Measurements from ENCODE around the gene KCNQ1OT1.

The KCNQ1OT1 gene

DNA sequence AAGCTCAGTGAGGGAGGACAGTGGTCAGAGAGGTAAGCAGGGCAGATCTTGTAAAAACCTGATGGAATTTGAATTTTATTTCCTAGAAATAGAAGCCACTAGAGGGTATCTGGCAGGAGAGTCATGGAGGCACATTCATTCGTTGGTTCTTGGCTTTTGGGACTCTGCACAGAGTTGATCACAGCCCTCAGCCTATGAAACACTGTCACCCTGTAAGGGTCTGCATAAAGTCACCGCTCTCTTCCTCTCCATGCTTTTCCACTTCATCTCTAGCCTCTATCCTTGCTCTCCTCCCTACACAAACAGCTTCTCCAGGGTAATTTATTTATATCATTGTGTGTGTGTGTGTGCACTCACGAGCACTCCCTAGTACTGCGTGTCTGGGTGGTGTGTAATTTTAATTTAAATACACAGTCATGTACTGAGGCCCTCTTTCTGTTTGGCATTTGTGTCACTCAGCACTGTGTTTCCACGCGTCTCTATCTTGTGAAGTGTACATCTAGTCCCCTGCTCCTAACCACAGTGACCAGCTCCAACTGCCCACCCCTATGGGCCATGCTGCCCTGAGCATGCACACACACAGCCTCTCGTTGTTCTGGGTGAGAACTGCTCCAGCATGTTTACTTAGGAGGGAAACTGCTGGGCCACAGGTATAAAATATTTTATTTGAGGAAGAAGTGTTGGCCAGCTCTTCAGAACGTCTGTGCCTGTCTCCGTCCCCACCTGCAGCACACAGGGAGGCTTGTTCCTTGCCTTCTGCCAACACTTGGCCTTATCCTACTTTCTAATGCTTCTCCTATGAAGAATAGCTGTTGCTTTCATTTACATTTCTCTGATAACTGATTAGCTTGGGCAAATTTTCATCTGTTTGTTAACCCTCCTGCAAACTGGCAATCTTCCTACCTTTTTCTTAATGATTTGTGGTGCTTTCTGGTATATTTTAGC is 4.5 kb downstream of the KCNQ1OT1 start:
- H3K9me3 ChIP-seq (ENCODE audit: control insufficient read depth, insufficient read depth, low read length): no peaks in the 10 kb centered on the region
- no peak overlapping the region for H3K9ac ChIP-seq (ENCODE audit: low read depth, low read length)
- peaks cover 56% of the 10 kb centered on the region for H3K4me1 ChIP-seq (ENCODE audit: insufficient read depth, low read length)
- H3K36me3 ChIP-seq (ENCODE audit: insufficient read depth, low read length): no peaks in the 10 kb centered on the region

DNA sequence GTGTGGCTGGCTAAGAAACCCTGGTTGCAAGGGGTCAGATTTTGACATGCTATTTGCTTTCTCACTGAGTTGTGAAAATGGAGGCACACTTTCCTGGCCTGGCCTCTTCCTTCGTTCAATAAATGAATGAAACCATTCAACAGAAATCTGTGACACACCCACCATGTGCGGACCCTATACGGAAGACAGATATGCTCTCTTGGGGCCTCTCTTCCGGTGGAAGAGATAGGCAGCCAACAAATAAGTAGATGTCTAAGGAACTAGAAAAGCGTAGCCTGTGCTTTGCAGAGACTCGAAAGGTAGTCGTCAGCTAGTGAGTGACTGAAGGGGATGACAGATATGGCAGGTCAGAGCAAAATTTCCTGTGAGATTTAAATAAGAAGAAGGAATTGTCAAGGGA is 5.3 kb downstream of the KCNQ1OT1 start:
- Histone ChIP-seq H3K36me3 (ENCODE audit: insufficient read depth, low read length) (no peaks in the 10 kb centered on the region), H3K9me3 (ENCODE audit: control insufficient read depth, insufficient read depth, low read length) (no peaks in the 10 kb centered on the region), H3K9ac (ENCODE audit: low read depth, low read length) (no peak overlapping the region), H3K4me1 (ENCODE audit: insufficient read depth, low read length) (peaks cover 56% of the 10 kb centered on the region)

GRCh38 chr11:2693271-2694261 is 6.2 kb downstream of the KCNQ1OT1 start:
- Histone ChIP-seq H3K9ac (ENCODE audit: low read depth, low read length) (0 out of 2 replicates have a peak overlapping the region, but pooled peaks have one; percentile 23), H3K9me3 (ENCODE audit: control insufficient read depth, insufficient read depth, low read length) (no peaks in the 10 kb centered on the region), H3K36me3 (ENCODE audit: insufficient read depth, low read length) (no peaks in the 10 kb centered on the region), H3K4me1 (ENCODE audit: insufficient read depth, low read length) (peaks cover 58% of the 10 kb centered on the region)

DNA sequence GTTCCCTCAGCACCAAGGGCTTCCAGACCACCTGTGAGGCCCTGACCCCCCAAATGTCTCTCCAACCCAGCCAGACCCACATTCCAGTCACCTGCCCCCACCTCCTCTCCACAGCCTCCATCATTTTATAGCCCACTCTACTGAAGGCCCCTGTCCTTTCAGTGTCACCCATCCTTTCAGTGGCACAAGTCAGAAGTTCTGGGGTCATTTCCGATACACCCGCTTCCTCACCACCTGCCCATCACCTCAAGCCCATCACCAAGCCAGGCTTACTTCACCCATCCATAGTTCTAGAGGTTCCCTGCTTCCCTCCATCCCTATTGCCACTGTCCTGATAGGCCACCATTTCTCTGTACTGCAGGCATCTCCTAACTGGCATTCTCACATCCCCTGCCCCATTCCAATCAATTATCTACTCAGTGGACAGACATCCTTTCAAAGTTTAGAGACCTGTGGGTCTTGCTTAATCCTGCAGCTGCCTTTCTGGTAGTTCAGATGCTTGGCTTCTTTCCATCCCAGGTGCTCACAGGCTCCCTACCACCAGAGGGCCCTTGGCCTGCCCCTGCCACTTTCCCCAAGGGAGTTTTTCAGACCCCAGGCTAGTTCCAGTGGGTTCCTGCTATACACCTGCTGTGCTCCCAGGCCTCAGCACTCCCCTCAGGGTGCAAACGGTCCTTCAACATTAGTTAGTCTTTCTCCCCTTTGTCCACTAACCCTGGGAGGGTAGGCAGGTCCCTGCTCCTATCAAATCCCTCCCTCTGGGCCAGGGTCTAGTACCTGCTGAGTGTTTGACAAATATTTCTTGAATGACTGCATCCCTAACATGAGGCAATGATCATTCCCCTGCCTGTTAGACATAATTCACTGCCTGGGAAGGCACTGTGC is 7.6 kb downstream of the KCNQ1OT1 start:
- Histone ChIP-seq H3K9ac (ENCODE audit: low read depth, low read length) (no peak overlapping the region), H3K36me3 (ENCODE audit: insufficient read depth, low read length) (no peaks in the 10 kb centered on the region), H3K4me1 (ENCODE audit: insufficient read depth, low read length) (peaks cover 65% of the 10 kb centered on the region), H3K9me3 (ENCODE audit: control insufficient read depth, insufficient read depth, low read length) (no peaks in the 10 kb centered on the region)

GRCh38 chr11:2691355-2691761 is 8.4 kb downstream of the KCNQ1OT1 start:
- no peak overlapping the region for H3K9ac ChIP-seq (ENCODE audit: low read depth, low read length)
- no peaks in the 10 kb centered on the region for H3K36me3 ChIP-seq (ENCODE audit: insufficient read depth, low read length)
- peaks cover 65% of the 10 kb centered on the region for H3K4me1 ChIP-seq (ENCODE audit: insufficient read depth, low read length)
- no peaks in the 10 kb centered on the region for H3K9me3 ChIP-seq (ENCODE audit: control insufficient read depth, insufficient read depth, low read length)

DNA sequence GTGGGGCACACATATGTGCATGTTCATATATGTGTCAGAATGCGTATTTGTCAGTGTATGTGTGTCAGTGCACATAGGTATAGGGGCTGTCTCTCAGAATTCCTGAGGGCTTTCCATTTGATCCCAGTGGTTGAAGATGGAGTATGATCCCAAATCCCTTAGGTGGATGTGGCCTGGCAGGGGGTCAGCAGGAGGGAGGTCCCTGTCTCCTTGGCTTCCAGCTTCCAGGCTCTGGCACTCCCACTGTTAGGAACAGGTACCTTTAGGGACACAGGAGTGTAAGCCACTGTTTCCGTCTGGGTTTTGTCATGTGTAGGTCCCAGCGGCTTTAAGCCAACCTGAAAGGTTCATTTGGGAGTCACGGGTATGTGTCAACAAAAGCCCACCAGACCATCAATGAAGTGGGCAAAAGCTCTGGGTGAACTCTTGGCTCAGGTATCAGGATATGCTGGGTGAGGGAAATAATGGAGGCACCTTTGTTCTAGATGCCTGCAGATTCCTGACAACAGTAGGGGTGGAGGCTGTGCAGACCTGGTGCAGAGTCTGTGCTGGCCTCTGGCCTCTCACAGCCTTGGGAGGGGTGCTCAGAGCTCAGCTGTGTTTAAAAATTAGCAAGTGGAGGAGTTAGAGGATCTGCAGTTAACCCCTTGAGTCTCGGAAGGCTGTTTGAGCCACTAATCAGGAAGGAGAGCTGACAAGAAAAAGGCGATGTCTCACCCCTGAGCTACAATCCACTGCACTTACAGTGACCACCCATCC is 9.0 kb downstream of the KCNQ1OT1 start:
- H3K9ac ChIP-seq (ENCODE audit: low read depth, low read length): no peak overlapping the region
- H3K36me3 ChIP-seq (ENCODE audit: insufficient read depth, low read length): no peaks in the 10 kb centered on the region
- H3K9me3 ChIP-seq (ENCODE audit: control insufficient read depth, insufficient read depth, low read length): no peaks in the 10 kb centered on the region
- H3K4me1 ChIP-seq (ENCODE audit: insufficient read depth, low read length): peaks cover 65% of the 10 kb centered on the region

DNA sequence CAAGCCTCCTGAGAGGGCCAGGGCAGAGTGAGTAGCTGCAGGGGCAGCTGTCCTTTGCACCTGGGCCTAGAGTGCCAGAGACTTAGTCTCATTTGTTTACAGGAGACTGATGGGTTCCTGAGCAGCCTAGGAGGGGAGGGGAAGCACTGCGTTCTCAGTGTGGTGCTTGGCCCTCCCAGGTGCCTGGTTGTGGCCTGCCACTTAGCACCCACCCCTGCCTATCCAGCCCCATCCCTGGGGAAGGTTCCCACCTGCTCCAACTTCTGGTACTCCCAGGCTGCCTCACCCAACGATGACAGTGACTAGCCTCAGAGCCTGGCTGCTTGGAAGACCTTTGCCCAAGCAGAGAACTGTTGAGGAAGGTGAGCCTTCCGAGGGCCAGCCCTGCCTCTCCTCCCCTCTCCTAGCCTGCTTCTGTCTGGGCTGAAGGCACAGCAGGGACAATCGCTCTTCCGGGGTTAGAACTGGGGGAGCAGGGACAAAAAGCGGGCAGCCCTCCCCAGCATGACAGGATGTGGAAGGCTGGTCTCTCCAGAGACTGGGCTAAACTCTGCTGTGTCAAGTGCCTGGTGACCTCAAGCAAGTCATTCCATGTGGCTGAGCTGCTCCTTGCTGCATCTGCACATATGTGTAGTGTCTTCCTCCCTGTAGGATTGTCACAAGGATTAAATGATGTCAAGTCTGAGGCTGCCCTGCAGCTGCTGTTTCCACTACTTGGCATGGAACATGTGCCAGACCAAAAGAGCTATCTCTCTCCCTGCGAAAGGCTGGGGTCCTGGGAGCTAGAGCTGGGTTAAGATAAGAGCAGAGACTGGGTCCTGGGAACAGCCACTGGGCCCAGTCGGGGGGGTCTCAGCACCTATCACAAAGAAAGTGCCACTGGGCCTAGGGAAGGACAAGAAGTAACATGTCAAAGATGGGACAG is 9.9 kb downstream of the KCNQ1OT1 start:
- H3K9me3 ChIP-seq (ENCODE audit: control insufficient read depth, insufficient read depth, low read length): no peaks in the 10 kb centered on the region
- peaks cover 57% of the 10 kb centered on the region for H3K4me1 ChIP-seq (ENCODE audit: insufficient read depth, low read length)
- H3K9ac ChIP-seq (ENCODE audit: low read depth, low read length): no peak overlapping the region
- H3K36me3 ChIP-seq (ENCODE audit: insufficient read depth, low read length): no peaks in the 10 kb centered on the region

- Histone ChIP-seq H3K4me1 (ENCODE audit: insufficient read depth, low read length) (peaks cover 44% of the 10 kb centered on the region), H3K9ac (ENCODE audit: low read depth, low read length) (no peak overlapping the region), H3K9me3 (ENCODE audit: control insufficient read depth, insufficient read depth, low read length) (no peaks in the 10 kb centered on the region), H3K36me3 (ENCODE audit: insufficient read depth, low read length) (no peaks in the 10 kb centered on the region)
Measured at GRCh38 chr11:2688381-2689231, 11.2 kb downstream of the KCNQ1OT1 start.

DNA sequence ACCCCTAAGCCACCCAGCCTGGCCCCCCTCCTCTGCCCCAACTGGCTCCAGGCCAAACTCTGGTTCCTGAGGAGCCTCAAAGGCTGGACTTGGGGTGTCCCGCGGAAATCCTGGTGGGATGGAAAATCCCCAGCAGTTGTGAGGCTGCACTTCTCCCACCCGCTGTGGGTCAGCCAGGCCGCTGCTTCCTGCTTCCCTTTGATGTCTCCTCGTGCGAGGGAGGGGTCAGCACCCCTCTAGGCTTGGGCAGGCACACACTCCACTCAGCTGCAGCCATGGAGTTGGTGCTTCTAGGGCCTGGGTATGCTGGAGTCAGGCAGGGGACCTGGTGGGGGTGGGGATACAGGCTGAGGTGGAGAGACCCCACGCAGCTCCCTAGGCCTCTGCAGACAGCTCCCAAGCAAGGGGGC is 12.0 kb downstream of the KCNQ1OT1 start:
- Histone ChIP-seq H3K9ac (ENCODE audit: low read depth, low read length) (no peak overlapping the region), H3K4me1 (ENCODE audit: insufficient read depth, low read length) (peaks cover 39% of the 10 kb centered on the region), H3K9me3 (ENCODE audit: control insufficient read depth, insufficient read depth, low read length) (no peaks in the 10 kb centered on the region), H3K36me3 (ENCODE audit: insufficient read depth, low read length) (no peaks in the 10 kb centered on the region)

DNA sequence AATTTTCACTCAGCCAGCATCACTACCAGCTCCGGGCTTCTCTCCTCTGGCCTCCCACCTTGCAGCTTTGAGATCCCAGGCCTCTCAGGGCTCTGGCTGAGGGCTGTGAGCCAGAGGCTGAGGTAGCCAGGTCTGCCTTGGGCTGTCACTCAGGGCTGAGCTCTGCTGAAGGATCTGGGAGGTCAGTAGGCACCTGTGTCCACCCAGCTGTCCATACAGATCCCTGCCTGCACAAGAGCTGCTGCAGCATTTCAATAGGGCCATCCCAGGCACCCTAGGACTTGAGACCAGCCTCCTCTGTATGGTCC is 12.6 kb downstream of the KCNQ1OT1 start:
- H3K9ac ChIP-seq (ENCODE audit: low read depth, low read length): no peak overlapping the region
- no peaks in the 10 kb centered on the region for H3K9me3 ChIP-seq (ENCODE audit: control insufficient read depth, insufficient read depth, low read length)
- H3K4me1 ChIP-seq (ENCODE audit: insufficient read depth, low read length): peaks cover 32% of the 10 kb centered on the region
- H3K36me3 ChIP-seq (ENCODE audit: insufficient read depth, low read length): no peaks in the 10 kb centered on the region

GRCh38 chr11:2686360-2687222 is 13.2 kb downstream of the KCNQ1OT1 start:
- no peak overlapping the region for H3K9ac ChIP-seq (ENCODE audit: low read depth, low read length)
- H3K9me3 ChIP-seq (ENCODE audit: control insufficient read depth, insufficient read depth, low read length): no peaks in the 10 kb centered on the region
- H3K36me3 ChIP-seq (ENCODE audit: insufficient read depth, low read length): no peaks in the 10 kb centered on the region
- H3K4me1 ChIP-seq (ENCODE audit: insufficient read depth, low read length): peaks cover 27% of the 10 kb centered on the region

Data from ES-I3 (cell line).